ENCODE measurements around the gene NTRK3.

The NTRK3 gene

DNA sequence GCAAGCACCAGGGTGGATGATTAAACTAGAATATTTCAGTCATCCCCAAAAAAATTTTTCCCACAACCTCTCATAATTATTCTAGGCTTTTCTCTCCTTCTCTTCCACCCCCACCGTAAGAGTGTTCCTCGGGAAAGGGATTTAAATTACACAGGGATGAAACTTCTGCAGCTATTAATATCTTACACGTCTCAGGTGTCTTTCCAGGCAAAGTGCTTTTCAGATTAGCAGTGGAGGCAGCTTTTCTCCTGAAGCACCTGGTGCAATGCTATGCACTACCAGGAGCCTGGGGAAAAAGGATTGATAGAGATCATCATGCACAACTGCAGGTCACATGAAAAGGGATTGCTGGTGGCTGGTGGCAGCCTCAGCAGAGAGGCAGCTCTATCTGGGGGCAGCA is 250.4 kb downstream of the NTRK3 start:
- no peaks in the 10 kb centered on the region for H3K27me3 ChIP-seq (ENCODE audit: control insufficient read depth, insufficient read depth, low read length)

DNA sequence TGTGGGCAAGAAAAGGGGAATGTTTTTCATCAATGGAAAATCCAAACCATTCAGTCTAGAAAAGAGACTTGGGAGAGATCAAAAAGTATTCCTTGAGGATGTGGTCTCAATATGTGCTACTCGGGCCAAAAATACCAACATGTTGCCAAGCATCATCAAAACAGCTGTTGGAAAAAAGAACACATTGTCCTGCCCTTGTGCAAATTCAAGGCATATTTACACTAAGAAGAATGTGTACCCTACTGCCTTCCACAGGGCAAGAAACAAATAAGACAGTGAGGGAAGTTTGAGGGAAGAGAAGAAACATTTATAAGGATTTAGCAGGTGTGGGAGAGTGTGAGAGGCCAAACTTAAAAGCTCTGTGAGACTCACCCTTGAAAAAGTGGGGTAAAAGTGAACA is 252.1 kb downstream of the NTRK3 start:
- H3K27me3 ChIP-seq (ENCODE audit: control insufficient read depth, insufficient read depth, low read length): no peaks in the 10 kb centered on the region
- H3K9me3 ChIP-seq (replicated peaks; ENCODE audit: low read length): no peaks in the 10 kb centered on the region
- H3K9ac ChIP-seq (ENCODE audit: low read depth, low read length): no peak overlapping the region
- H3K36me3 ChIP-seq (ENCODE audit: insufficient read depth, low read length): no peaks in the 10 kb centered on the region
- no peak overlapping the region for H3K4me3 ChIP-seq (ENCODE audit: low read length)
- no peak overlapping the region for H3K4me2 ChIP-seq (ENCODE audit: low read length)
- H3K4me1 ChIP-seq (ENCODE audit: control insufficient read depth, insufficient read depth, low read length): no peaks in the 10 kb centered on the region

More for the DNA sequence above, 250.4 kb downstream of the NTRK3 start:
- Histone ChIP-seq H3K36me3 (ENCODE audit: insufficient read depth, low read length) (no peaks in the 10 kb centered on the region), H3K4me1 (ENCODE audit: control insufficient read depth, insufficient read depth, low read length) (no peaks in the 10 kb centered on the region), H3K9me3 (replicated peaks; ENCODE audit: low read length) (no peaks in the 10 kb centered on the region), H3K4me3 (ENCODE audit: low read length) (no peak overlapping the region), H3K9ac (ENCODE audit: low read depth, low read length) (no peak overlapping the region), H3K4me2 (ENCODE audit: low read length) (no peak overlapping the region)

DNA sequence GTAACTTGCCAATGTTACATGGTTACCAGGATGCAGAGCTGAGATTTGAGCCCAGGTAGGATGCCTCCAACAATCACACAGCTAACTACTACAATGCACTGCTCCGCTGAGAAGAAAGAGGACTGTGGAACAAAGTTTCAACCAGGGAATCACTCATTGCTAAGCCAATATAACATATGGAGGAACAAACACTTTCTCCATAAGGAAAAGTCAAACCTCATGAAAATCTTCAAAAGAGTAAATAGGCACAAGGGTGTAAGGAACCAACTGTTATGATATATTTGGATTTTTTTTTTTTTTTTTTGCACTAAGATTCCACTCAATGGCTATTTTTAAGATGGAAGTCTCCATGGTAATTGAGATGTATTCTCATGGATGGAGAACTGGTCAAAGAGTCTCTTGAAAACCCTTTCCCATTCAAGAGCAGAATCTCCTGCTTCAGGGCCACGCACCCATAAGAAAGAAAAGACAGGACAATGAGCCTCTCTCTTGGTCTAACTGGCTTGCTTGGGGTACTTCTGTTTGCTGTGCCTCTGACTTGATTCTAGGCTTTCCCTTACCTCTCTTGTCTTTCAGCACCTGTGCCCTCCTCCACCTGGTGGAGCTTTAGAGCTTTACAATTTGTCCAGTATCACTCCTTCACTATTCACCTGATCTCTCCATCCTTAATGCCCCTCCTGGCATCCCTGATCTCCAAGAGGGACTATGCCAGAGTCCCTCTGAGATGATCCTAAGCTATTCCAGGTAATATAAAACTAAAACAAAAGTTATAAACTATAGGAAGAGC is 252.8 kb downstream of the NTRK3 start:
- Histone ChIP-seq H3K4me3 (ENCODE audit: low read length) (no peak overlapping the region), H3K4me1 (ENCODE audit: control insufficient read depth, insufficient read depth, low read length) (no peaks in the 10 kb centered on the region), H3K9me3 (replicated peaks; ENCODE audit: low read length) (no peaks in the 10 kb centered on the region), H3K36me3 (ENCODE audit: insufficient read depth, low read length) (no peaks in the 10 kb centered on the region), H3K27me3 (ENCODE audit: control insufficient read depth, insufficient read depth, low read length) (no peaks in the 10 kb centered on the region), H3K4me2 (ENCODE audit: low read length) (no peak overlapping the region), H3K9ac (ENCODE audit: low read depth, low read length) (no peak overlapping the region)

DNA sequence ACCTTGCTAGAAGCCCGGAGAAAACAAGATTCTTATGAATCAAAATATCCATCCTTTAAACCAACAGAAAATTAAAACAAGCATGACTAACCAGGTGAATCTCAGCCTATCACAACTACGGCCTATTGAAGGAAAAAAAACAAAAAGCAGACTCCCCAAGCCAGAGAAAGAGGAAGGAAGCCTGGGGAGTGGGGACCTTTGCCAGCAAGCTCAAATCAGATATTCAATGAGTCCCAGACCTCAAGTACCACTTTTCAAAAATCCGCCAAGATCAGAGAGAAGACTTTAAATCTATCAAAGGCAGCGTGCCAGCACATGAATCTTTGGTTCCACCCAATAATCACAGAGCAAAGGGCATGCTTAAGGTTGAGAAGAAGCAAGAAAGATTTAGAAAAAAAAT is 253.8 kb downstream of the NTRK3 start:
- H3K4me3 ChIP-seq (ENCODE audit: low read length): no peak overlapping the region
- H3K27me3 ChIP-seq (ENCODE audit: control insufficient read depth, insufficient read depth, low read length): no peaks in the 10 kb centered on the region
- no peaks in the 10 kb centered on the region for H3K4me1 ChIP-seq (ENCODE audit: control insufficient read depth, insufficient read depth, low read length)
- H3K36me3 ChIP-seq (ENCODE audit: insufficient read depth, low read length): no peaks in the 10 kb centered on the region
- no peak overlapping the region for H3K4me2 ChIP-seq (ENCODE audit: low read length)
- H3K9ac ChIP-seq (ENCODE audit: low read depth, low read length): no peak overlapping the region
- no peaks in the 10 kb centered on the region for H3K9me3 ChIP-seq (replicated peaks; ENCODE audit: low read length)

DNA sequence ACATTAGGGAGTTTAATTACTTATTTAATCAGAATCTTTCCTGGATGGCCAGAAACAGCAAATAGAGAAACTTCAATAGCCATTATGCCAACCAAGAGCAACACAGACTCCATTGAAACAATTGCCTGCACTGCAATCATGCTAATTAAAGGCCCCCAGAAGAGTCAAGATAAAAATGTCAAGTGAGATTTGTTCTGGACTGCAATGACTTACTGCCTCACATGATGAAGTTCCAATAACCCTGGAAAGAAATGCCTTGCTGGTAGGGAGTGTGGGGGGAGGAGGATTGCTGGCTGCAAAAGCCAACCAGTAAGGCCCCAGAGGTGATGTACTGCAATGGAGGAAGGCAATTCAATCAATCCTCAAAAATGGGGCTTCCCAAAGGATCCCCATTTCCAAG is 257.9 kb downstream of the NTRK3 start:
- no peak overlapping the region for H3K4me3 ChIP-seq (ENCODE audit: low read length)
- H3K9ac ChIP-seq (ENCODE audit: low read depth, low read length): no peak overlapping the region
- H3K4me1 ChIP-seq (ENCODE audit: control insufficient read depth, insufficient read depth, low read length): no peaks in the 10 kb centered on the region
- no peaks in the 10 kb centered on the region for H3K9me3 ChIP-seq (replicated peaks; ENCODE audit: low read length)
- H3K4me2 ChIP-seq (ENCODE audit: low read length): no peak overlapping the region
- H3K27me3 ChIP-seq (ENCODE audit: control insufficient read depth, insufficient read depth, low read length): no peaks in the 10 kb centered on the region
- no peaks in the 10 kb centered on the region for H3K36me3 ChIP-seq (ENCODE audit: insufficient read depth, low read length)

DNA sequence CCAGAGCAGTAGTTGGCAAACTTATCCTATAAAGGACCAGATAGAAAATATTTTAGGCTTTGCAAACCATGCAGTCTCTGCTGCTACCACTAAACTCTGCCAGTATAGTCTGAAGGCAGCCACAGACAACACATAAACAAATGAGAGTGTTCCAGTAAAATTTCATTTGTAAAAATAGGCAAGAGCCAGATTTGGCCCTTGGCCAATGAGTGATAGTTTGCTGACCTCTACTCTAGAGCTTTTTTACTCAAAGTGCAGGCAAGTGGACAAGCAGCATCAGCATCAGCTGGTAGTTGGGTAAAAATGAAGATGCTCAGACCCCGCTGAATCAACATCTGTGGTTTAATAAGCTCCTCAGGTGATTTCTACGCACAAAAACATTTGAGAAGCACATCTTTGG is 269.8 kb downstream of the NTRK3 start:
- no peaks in the 10 kb centered on the region for H3K27me3 ChIP-seq (ENCODE audit: control insufficient read depth, insufficient read depth, low read length)
- H3K9ac ChIP-seq (ENCODE audit: low read depth, low read length): no peak overlapping the region

DNA sequence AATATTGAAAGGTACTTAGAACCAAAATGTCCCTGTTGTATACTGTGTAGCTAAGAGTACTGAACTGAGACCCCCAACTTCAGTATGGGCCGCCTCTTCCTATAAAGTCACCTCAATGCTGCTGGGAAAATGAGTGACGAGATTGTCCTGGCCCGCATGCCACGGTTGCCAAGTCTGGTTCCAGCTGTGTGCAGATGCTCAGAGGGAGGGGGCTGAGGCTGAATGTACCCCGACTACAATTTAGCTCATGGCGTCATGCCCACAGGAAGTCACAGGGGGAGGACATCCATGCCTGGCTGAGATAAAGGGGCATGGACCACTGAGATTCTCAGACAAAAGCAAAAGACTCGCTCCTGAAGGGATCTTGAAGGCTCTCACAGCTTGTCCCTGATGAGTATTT is 271.1 kb downstream of the NTRK3 start:
- H3K27me3 ChIP-seq (ENCODE audit: control insufficient read depth, insufficient read depth, low read length): no peaks in the 10 kb centered on the region
- no peak overlapping the region for H3K9ac ChIP-seq (ENCODE audit: low read depth, low read length)
- no peaks in the 10 kb centered on the region for H3K9me3 ChIP-seq (replicated peaks; ENCODE audit: low read length)
- no peaks in the 10 kb centered on the region for H3K36me3 ChIP-seq (ENCODE audit: insufficient read depth, low read length)
- no peak overlapping the region for H3K4me2 ChIP-seq (ENCODE audit: low read length)
- H3K4me3 ChIP-seq (ENCODE audit: low read length): no peak overlapping the region
- no peaks in the 10 kb centered on the region for H3K4me1 ChIP-seq (ENCODE audit: control insufficient read depth, insufficient read depth, low read length)

More for the DNA sequence above, 269.8 kb downstream of the NTRK3 start:
- Histone ChIP-seq H3K9me3 (replicated peaks; ENCODE audit: low read length) (no peaks in the 10 kb centered on the region), H3K4me1 (ENCODE audit: control insufficient read depth, insufficient read depth, low read length) (no peaks in the 10 kb centered on the region), H3K36me3 (ENCODE audit: insufficient read depth, low read length) (no peaks in the 10 kb centered on the region), H3K4me3 (ENCODE audit: low read length) (no peak overlapping the region), H3K4me2 (ENCODE audit: low read length) (no peak overlapping the region)

DNA sequence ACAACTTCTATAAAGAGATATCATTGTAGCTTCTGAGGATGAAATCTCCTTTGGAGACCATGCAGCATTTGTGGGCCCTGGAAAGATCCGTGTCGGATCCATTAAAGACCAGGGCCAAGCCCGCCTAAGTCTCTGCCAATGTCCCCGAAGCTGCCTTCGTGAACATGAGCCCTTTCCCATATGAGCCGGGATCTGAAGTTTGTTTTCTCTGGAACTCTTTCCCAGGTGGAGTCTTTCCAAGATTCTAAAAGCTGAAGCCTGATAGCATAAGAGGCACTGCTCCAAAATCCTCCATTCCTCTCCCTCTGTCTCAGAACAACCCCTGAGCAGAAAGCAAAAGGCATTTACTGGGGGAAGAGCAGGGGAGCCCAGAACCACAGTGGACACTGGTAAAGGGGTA is 274.6 kb downstream of the NTRK3 start:
- Histone ChIP-seq H3K9me3 (replicated peaks; ENCODE audit: low read length) (peaks cover 2% of the 10 kb centered on the region), H3K27me3 (ENCODE audit: control insufficient read depth, insufficient read depth, low read length) (no peaks in the 10 kb centered on the region), H3K9ac (ENCODE audit: low read depth, low read length) (no peak overlapping the region), H3K4me1 (ENCODE audit: control insufficient read depth, insufficient read depth, low read length) (no peaks in the 10 kb centered on the region), H3K4me3 (ENCODE audit: low read length) (no peak overlapping the region), H3K4me2 (ENCODE audit: low read length) (no peak overlapping the region), H3K36me3 (ENCODE audit: insufficient read depth, low read length) (no peaks in the 10 kb centered on the region)

DNA sequence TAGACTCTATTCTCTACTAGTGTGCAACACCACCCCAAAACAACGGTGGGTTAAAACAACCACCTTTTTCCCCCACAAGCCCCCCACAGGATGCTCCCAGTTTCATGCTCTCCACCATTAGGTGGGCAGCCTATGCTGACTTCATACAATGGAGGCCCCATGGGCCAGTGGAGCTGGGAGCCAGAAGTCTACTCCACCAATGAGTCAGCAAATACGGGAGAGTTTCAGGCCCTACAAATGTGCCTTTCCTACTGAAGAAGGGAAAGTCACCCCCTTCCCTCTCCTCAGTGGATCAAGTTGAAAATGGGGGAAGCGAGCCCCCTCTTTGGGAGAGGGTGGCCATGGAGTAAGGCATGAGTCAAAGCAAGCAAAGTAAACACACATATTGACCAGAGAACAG is 278.6 kb downstream of the NTRK3 start:
- Histone ChIP-seq H3K9me3 (replicated peaks; ENCODE audit: low read length) (peaks cover 2% of the 10 kb centered on the region), H3K9ac (ENCODE audit: low read depth, low read length) (no peak overlapping the region), H3K4me2 (ENCODE audit: low read length) (no peak overlapping the region), H3K4me3 (ENCODE audit: low read length) (no peak overlapping the region), H3K36me3 (ENCODE audit: insufficient read depth, low read length) (no peaks in the 10 kb centered on the region), H3K27me3 (ENCODE audit: control insufficient read depth, insufficient read depth, low read length) (no peaks in the 10 kb centered on the region), H3K4me1 (ENCODE audit: control insufficient read depth, insufficient read depth, low read length) (no peaks in the 10 kb centered on the region)

DNA sequence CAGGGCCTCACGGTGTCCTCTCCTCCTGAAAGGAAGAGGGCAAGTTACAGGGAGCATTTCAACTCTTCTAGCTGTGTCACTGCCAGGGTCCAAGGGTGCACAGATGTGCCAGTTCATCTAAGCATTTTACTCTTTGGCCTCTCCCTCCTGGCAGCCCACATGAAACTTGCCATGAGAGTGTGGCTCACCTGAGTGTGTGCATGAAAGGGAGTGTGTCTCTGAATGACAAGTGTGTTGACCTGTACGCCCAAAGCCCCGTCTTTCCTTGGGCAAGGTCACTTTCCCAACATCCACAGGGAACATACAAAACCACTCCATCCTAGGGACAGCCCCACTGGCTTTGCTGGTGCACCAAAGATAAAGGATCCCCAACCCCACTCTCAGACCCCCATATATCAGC is 280.0 kb downstream of the NTRK3 start:
- no peaks in the 10 kb centered on the region for H3K36me3 ChIP-seq (ENCODE audit: insufficient read depth, low read length)
- no peaks in the 10 kb centered on the region for H3K4me1 ChIP-seq (ENCODE audit: control insufficient read depth, insufficient read depth, low read length)
- no peaks in the 10 kb centered on the region for H3K27me3 ChIP-seq (ENCODE audit: control insufficient read depth, insufficient read depth, low read length)
- no peak overlapping the region for H3K9ac ChIP-seq (ENCODE audit: low read depth, low read length)
- H3K9me3 ChIP-seq (replicated peaks; ENCODE audit: low read length): peaks cover 2% of the 10 kb centered on the region
- no peak overlapping the region for H3K4me2 ChIP-seq (ENCODE audit: low read length)
- no peak overlapping the region for H3K4me3 ChIP-seq (ENCODE audit: low read length)

DNA sequence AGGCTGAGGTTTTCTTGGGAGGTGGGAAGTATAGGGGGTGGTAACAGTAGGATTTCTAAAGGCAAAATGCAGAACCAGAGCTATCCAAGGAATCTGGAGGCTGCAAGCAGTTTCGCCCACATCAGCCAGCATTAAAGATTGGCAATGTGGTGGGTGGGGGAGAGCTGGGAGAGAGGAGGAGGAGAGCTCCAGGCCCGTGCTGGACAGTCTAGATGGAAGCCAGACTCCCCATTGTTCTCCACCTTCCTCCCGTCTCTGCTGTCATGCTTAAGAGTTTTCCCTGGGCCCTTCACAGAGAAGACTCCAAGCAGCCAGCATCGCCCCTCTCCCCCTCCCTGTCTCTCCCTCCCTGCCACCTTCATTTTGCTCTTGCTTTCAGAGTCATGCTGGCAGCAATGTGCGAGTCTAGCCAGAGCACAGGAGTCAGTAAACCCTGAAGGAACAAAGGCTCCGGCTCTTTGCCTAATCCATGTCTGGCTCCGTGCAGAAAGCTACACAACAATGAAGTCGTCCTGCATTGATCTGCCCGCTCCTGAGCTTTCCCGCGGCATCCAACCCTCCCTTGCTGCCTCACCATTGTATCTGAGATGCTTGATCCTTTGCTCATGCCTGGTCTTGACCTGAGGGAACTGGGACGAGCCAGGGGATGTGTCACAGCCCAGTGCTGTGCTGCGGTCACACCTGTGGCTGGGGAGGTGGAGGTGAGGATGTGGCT is 282.9 kb downstream of the NTRK3 start:
- H3K4me1 ChIP-seq (ENCODE audit: control insufficient read depth, insufficient read depth, low read length): no peaks in the 10 kb centered on the region
- no peaks in the 10 kb centered on the region for H3K27me3 ChIP-seq (ENCODE audit: control insufficient read depth, insufficient read depth, low read length)
- H3K4me3 ChIP-seq (ENCODE audit: low read length): no peak overlapping the region
- peaks cover 2% of the 10 kb centered on the region for H3K9me3 ChIP-seq (replicated peaks; ENCODE audit: low read length)
- H3K36me3 ChIP-seq (ENCODE audit: insufficient read depth, low read length): no peaks in the 10 kb centered on the region
- no peak overlapping the region for H3K4me2 ChIP-seq (ENCODE audit: low read length)
- no peak overlapping the region for H3K9ac ChIP-seq (ENCODE audit: low read depth, low read length)

DNA sequence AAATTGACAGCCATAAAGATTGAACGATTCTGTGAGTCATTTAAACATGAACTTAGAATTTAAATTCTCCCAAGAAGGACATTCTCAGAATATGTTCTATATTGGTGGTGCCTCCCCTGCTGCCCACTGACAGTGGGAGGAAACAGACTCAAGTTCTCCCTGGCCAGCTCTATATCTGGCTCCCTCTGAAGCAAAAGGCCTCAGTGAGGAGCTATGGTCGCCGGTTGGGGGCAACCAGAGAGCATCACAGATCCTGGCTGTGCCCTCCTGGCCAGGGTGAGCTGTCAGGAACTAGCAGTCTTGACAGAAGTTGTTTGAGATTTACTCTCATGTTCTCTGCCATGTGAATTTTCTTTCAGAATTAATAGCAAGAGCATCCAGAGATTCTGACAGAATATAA is 285.5 kb downstream of the NTRK3 start:
- Histone ChIP-seq H3K4me1 (ENCODE audit: control insufficient read depth, insufficient read depth, low read length) (no peaks in the 10 kb centered on the region), H3K9ac (ENCODE audit: low read depth, low read length) (no peak overlapping the region), H3K36me3 (ENCODE audit: insufficient read depth, low read length) (no peaks in the 10 kb centered on the region), H3K4me2 (ENCODE audit: low read length) (no peak overlapping the region), H3K9me3 (replicated peaks; ENCODE audit: low read length) (no peaks in the 10 kb centered on the region), H3K27me3 (ENCODE audit: control insufficient read depth, insufficient read depth, low read length) (no peaks in the 10 kb centered on the region), H3K4me3 (ENCODE audit: low read length) (no peak overlapping the region)

Data from skeletal muscle satellite cell (primary cell).